ENCODE data around the gene PTPRN2.
A peak's percentile ranks its signal among the peaks of the same experiment; 100 is the strongest.

Gene PTPRN2

DNA sequence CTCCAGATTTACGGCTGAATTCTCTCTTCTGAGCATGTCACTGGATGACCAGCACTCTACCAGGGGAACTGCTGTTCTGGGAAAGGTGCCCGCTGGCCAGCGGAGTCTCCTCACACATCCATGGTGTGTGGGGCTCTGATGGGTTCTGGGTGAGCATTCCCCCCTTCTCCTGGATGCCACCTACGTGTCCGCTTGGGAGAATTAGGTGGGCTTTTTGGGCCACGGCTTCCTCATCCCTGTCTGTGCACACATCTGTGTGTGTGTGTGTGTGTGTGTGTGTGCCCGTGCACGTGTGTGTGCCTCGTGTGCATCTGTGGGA, 1087.8 kb downstream of the PTPRN2 start:
- peak; percentile 15 to 18 for DNase-seq

DNA sequence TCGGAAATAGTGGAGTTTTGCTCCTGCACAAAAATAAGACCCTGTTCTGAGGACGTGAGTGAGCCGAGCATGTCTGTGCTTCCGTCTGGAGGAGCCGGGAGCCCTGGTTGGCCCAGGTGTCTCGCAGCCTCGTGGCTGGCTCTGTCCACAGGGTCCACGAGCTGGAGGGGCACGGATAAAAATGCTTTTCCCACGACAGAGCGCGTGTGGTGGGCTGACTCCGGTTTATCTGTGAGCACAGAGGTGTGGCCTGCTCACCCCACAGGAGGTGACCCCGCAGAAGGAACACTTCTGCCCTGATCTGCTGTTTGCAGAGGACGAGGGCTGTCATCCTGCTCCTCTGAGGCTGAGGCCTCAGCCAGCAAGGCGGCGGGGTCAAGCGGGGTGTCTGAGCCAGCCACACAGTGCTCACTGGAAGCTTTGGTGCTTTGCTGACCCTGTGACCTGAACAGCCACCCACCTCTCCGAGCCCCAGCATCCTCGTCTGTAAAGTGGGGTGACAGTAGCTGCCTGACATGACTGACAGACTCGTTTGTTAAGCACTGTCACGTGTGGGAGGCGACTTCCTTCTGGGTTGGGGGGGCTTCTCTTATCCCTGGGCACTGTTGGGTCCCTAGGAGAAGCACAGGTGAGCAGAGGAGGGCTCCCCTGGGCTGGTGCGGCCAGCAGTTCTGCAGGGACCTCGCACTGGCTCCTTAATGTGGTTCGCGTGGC, 1088.3 kb downstream of the PTPRN2 start:
- peak; percentile 12 to 17 for DNase-seq

- DNase-seq = peak; percentile 13 to 17
Measured at GRCh38 chr7:157498657-157499056, 1089.0 kb downstream of the PTPRN2 start.

- DNase-seq = peak; percentile 14 to 15
Measured at GRCh38 chr7:157497744-157498651, 1089.6 kb downstream of the PTPRN2 start.

DNA sequence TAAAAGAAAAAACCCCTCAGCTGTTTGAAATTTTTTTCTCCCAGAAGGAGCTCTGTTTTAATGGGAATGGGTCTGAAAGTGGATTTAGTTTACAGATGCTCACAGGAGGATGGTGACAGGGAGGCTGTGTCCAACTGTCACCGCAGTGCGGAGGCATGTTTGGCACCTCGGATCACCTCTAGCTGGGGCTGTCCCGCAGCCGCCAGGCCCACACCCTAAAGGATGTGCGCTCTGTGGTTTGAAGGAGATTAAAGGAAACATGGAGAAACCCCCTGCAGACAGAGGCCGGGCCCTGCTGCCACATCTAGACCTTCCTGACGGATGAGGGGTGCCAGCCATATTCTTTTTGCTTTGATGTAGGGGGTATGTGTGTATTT, 1090.3 kb downstream of the PTPRN2 start:
- peak; percentile 11 to 13 for DNase-seq

- peak; percentile 17 to 18 for DNase-seq
Measured at GRCh38 chr7:157496416-157497275, 1091.0 kb downstream of the PTPRN2 start.

GRCh38 chr7:157495594-157495993, 1092.0 kb downstream of the PTPRN2 start:
- DNase-seq = peak; percentile 46 to 48

GRCh38 chr7:157495177-157495553, 1092.5 kb downstream of the PTPRN2 start:
- DNase-seq = no peak

DNA sequence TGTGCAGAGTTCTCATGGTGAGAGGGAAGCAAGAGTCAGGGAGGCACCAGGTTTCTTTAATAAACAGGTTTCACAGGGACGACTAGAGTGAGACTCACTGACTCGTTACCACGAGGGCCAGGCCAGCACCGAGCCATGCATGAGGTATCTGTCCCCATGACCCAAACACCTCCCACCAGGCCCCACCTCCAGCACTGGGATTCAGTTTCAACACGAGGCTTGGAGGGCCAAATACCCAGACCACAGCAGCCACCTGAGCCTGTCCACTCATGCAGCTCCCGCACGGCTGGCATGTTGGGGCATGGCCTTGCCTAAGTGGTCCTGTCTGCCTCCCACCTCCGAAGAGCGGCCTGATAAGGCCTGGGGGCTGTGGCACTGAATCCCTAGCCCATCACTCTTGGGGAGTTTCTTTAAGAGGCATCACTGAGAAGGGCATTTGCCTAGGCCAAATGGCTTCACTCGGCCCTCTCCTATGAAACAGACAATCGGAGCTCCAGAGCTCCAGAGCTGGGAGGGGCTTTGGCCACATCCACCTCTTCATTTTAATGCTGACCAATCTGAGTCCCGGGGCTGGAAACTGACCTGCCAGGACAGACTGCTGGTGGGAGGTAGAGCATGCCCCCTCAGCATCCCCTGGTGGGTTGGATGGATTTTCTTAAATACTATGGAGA, 1093.0 kb downstream of the PTPRN2 start:
- DNase-seq = peak in 1 of 2 experiments; percentile 46

- peak in 1 of 2 experiments; percentile 12 for DNase-seq
Measured at GRCh38 chr7:157493776-157494175, 1093.8 kb downstream of the PTPRN2 start.

DNA sequence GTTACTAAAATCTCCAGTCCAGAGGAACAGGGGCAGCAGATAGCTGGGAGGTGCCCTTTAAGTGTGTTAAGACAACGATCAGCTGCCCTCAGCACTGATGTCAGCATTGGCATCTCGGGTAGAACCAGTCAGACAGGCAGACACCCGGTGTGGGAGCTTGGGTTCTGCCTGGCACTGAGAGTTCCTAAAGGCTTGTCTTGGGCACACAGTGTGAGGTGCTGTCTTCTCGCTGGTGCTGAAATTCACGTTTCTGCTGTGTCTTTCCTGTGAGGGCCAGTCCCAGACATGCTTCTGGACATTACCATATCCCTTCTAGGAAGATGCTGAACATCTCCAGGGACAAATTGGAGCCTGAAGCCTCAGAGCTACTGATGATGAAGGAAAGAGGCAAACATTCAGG, 1094.6 kb downstream of the PTPRN2 start:
- DNase-seq = peak; percentile 22

DNA sequence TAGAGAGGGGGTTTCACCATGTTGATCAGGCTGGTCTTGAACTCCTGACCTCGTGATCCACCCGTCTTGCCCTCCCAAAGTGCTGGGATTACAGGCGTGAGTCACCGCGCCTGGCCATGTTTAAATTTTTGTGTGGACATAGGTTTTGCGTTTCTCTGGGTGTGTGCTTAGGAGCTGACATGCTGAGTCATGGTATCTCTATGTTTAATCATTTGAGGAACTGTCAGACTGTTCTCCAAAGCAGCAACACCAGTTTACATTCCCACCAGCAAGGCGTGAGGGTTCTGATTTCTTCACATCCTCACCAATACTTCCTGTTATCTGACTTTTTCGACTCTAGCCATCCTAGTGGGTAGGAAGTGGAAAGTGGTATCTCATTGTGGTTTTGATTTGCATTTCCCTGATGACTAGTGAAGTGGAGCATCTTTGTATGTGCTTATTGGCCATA, 1097.1 kb downstream of the PTPRN2 start:
- DNase-seq = peak; percentile 48 to 49

DNA sequence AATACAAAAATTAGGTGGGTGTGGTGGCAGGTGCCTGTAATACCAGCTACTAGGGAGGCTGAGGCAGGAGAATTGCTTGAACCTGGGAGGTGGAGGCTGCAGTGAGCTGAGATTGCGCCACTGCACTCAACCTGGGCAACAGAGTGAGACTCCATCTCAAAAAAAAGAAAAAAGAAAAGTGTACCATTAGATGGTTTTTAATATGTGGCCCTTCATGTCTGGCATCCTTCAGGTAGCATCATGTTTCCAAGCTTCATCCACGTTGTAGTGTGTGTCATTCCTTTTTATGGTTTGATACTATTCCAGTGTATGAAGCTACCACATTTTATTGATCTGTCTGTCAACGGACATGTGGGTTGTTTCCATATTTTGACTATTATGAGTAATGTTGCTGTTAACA, 1097.8 kb downstream of the PTPRN2 start:
- peak in 1 of 2 experiments; percentile 11 for DNase-seq
